GM12878 (cell line): Measurements from ENCODE around the gene KCNIP3.

Source experiments
- CTCF ChIP-seq, 3 experiments: IDR thresholded peaks in 2 of 3; conservative IDR thresholded peaks in 1 of 3; 2 replicates each; pipeline ENCODE4 v1.5.1; 2011; ENCODE audit warnings: low read depth in 3 of 3, low read length in 3 of 3, mild to moderate bottlenecking in 3 of 3, control low read depth in 2 of 3, moderate library complexity in 2 of 3, inconsistent platforms in 1 of 3, mixed read lengths in 1 of 3; ENCODE audit not compliant: control insufficient read depth in 2 of 3, insufficient read depth in 1 of 3; ENCODE audit errors: extremely low read depth in 1 of 3
- ELK1 ChIP-seq: IDR thresholded peaks from 2 replicates; pipeline ENCODE4 v1.6.1; 2012; ENCODE audit warnings: low read depth, low read length, improper control_type of control experiment
- KDM1A ChIP-seq: fragments of 200-600 bp; sonication (generic); IDR thresholded peaks from 2 replicates; pipeline ENCODE4 v1.6.1; 2016; ENCODE audit warnings: borderline replicate concordance
- NFYB ChIP-seq: IDR thresholded peaks from 2 replicates; pipeline ENCODE4 v1.6.1; 2011; ENCODE audit warnings: low read depth, mild to moderate bottlenecking, low read length, improper control_type of control experiment, moderate library complexity; ENCODE audit not compliant: insufficient read depth
- SREBF2 ChIP-seq: IDR thresholded peaks from 2 replicates; pipeline ENCODE4 v1.6.1; 2012; ENCODE audit warnings: mild to moderate bottlenecking, low read length
- TAF1 ChIP-seq: IDR thresholded peaks from 2 replicates; pipeline ENCODE4 v1.6.1; 2011; ENCODE audit warnings: mild to moderate bottlenecking, low read depth, low read length, borderline replicate concordance
- TARDBP ChIP-seq: IDR thresholded peaks from 2 replicates; pipeline ENCODE4 v1.6.1; 2016; ENCODE audit warnings: borderline replicate concordance
- ZBTB33 ChIP-seq: fragments of 450-650 bp; IDR thresholded peaks from 2 replicates; pipeline ENCODE4 v1.6.1; 2017; ENCODE audit warnings: mild to moderate bottlenecking

- TF ChIP-seq TARDBP = no peak
- TF ChIP-seq NFYB = no peak
- no peak for TF ChIP-seq CTCF (IDR thresholded peaks at IDR 0.05 in 2 of 3, conservative IDR thresholded peaks at IDR 0.05 in 1 of 3; ENCODE audit: control insufficient read depth in 2 of 3, extremely low read depth in 1 of 3, insufficient read depth in 1 of 3, low read depth in 3 of 3, low read length in 3 of 3)
- no peak for TF ChIP-seq KDM1A
- no peak for TF ChIP-seq ELK1
- TF ChIP-seq SREBF2 = no peak
- TF ChIP-seq TAF1 = no peak
- TF ChIP-seq ZBTB33 = no peak
Measured at GRCh38 chr2:95275601-95276243, 21.4 kb upstream of the KCNIP3 start.
